T-helper 2 cell treated with Interferon-gamma antibody and Interleukin-4, amounts not matched to agents 100 ng/mL and 5 ng/mL, for 36 hours (primary cell): Measurements from ENCODE around the gene RNF112. TPM values are rescaled to one million over a fixed set of nuclear protein-coding genes. Genes with fewer than 3 reads are reported as not detected.

Experiments used
- intact Hi-C: fragments of 100-400 bp; cut with micrococcal nuclease; formaldehyde crosslinking; loops from one replicate; pipeline ENCODE4 v1.15.1; 2023
- total RNA-seq: library from RNA; stranded (reverse); gene quantifications from 2 replicates; pipeline ENCODE4 v1.2.3, GENCODE V29; 2022

The RNF112 gene, protein sequence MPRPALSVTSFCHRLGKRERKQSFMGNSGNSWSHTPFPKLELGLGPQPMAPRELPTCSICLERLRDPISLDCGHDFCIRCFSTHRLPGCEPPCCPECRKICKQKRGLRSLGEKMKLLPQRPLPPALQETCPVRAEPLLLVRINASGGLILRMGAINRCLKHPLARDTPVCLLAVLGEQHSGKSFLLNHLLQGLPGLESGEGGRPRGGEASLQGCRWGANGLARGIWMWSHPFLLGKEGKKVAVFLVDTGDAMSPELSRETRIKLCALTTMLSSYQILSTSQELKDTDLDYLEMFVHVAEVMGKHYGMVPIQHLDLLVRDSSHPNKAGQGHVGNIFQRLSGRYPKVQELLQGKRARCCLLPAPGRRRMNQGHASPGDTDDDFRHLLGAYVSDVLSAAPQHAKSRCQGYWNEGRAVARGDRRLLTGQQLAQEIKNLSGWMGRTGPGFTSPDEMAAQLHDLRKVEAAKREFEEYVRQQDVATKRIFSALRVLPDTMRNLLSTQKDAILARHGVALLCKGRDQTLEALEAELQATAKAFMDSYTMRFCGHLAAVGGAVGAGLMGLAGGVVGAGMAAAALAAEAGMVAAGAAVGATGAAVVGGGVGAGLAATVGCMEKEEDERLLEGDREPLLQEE
- total RNA-seq, result 0.20 and 0.27 TPM in 2 replicates

- intact Hi-C loops, result no loop called here
These were observed at the start of gene RNF112 for GRCh38 chr17:19410875-19411620. Gene RNF112, plus strand, starts transcription at chr17:19411232. Its CDS starts 177 bp downstream, at chr17:19411409.

- intact Hi-C loops, result loop anchor here (5.0 kb wide), 3 partner anchors 101 to 406 kb away; partner anchors contain the start of gene ALDH3A2
These were observed 49.7 kb upstream of the RNF112 start for GRCh38 chr17:19361326-19361725.

GRCh38 chr17:19361944-19362276, 49.1 kb upstream of the RNF112 start:
- intact Hi-C loops, result loop anchor here (1.0 to 5.0 kb wide), 7 partner anchors 8 to 405 kb away; partner anchors contain the start of genes ALDH3A2 and MAPK7

GRCh38 chr17:19362277-19363113, 48.5 kb upstream of the RNF112 start, which contains the start of gene B9D1:
Gene B9D1, minus strand, starts transcription at chr17:19362723. Its CDS starts 154 bp downstream, at chr17:19362569.
- intact Hi-C loops, result loop anchor here (1.0 to 5.0 kb wide), 7 partner anchors 8 to 405 kb away; partner anchors contain the start of genes ALDH3A2 and MAPK7

DNA sequence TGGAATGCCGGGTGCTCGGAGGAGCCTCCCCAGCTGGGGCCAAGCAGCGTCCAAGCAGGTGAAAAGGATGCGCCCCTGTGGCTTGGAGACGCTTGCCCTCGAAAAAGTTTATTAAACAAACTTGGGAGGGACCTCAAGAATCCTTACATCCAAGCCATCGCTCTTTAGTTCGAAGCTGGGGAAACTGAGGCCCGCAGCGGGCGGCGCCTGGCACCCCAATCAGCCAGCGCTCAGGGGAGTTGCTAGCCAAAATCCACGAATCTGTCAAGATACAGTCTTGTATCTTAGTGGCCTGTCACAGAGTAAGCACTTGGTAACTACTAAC, 48.0 kb upstream of the RNF112 start:
- intact Hi-C loops, result loop anchor here (2.0 to 5.0 kb wide), 4 partner anchors 99 to 404 kb away; partner anchors contain the start of gene ALDH3A2

- intact Hi-C loops, result loop anchor here (2.0 to 5.0 kb wide), 4 partner anchors 99 to 404 kb away; partner anchors contain the start of gene ALDH3A2
These were observed 47.5 kb upstream of the RNF112 start for GRCh38 chr17:19363460-19364035.

DNA sequence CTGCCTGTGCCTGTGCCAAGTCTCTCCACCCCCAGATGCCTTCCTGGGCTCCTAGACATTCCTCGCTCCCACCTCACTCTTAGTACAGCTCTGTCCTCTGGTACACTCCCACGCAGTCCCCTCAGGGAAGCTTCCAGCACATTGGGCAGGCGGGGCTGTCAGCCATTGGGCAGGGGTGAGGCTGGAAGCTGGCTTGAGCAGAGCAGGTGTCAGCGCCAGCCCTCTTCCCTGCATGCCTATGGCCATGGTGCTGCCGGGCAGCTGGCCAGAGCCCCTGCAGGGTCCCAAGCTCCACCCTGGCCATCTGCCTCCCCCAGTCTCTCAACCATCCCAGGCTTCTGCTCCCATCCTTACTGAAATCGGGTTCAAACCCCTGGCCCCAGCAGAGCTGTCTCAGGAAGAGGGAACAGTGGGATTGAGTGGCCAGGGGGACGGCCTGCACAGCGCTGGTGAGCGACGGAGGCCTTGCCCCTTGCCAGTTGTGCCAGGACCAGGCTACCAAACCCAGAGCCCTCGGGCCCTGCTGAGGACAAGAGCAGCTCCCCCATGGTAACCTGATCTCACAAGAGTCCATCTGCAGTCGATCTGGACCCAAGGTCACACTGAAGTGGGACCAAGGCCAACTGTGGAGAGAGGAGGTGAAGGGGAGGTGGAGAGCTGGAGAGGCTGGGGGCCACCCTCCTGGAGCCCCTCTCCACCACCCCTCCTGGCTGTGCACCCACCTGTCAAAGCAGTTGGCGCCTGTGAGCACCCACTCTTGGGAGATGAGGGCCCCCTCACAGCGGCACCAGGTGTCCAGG, 46.1 kb upstream of the RNF112 start:
- intact Hi-C loops, result loop anchor here (5.0 kb wide), 3 partner anchors 97 to 402 kb away; partner anchors contain the start of gene ALDH3A2

DNA sequence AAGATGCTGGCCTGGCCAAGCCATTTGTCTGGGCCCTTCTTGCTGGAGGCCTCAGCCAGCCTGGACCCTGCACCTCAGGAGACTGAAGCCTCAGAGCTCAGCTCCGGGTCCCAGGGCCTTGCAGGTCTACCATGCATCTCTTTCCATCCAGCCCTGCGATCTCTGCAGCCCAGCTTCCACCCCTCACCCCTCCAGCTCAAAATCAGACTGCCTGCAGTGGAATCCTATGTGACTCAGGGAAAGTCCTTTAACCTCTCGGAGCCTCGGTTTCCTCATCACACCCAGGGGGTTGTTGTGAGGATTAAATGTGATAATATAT, 45.6 kb upstream of the RNF112 start:
- intact Hi-C loops, result no loop called here

GRCh38 chr17:19365833-19366636, 45.0 kb upstream of the RNF112 start:
- intact Hi-C loops, result no loop called here

DNA sequence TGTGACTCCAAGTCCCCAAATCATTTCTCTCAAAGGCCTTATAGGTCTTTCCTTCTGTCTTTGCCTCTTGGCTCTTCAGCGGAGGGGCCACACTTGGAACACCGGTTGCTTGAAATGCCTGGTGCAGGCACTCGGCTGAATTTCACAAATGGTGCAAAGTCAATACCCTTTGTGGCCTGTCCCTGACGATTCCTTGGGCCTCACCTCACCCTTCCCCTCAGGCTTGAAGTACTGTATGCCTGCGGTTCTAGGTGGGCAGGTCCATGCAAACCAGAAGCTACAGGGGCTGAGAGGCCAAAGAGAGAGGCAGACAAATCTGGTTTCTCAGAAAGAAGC, 44.4 kb upstream of the RNF112 start:
- intact Hi-C loops, result no loop called here

- intact Hi-C loops, result no loop called here
These were observed 42.8 kb upstream of the RNF112 start for GRCh38 chr17:19368229-19368628.

GRCh38 chr17:19369107-19369778, 41.8 kb upstream of the RNF112 start:
- intact Hi-C loops, result no loop called here

- intact Hi-C loops, result loop anchor here (1.0 to 10.0 kb wide), 4 partner anchors 8 to 1055 kb away; partner anchors contain the start of genes B9D1, MAPK7, SMCR8 and TOP3A
These were observed 41.1 kb upstream of the RNF112 start for GRCh38 chr17:19369846-19370492.

- intact Hi-C loops, result loop anchor here (1.0 to 10.0 kb wide), 4 partner anchors 8 to 1056 kb away; partner anchors contain the start of genes B9D1, MAPK7, SMCR8 and TOP3A
These were observed 40.5 kb upstream of the RNF112 start for GRCh38 chr17:19370493-19370960.

DNA sequence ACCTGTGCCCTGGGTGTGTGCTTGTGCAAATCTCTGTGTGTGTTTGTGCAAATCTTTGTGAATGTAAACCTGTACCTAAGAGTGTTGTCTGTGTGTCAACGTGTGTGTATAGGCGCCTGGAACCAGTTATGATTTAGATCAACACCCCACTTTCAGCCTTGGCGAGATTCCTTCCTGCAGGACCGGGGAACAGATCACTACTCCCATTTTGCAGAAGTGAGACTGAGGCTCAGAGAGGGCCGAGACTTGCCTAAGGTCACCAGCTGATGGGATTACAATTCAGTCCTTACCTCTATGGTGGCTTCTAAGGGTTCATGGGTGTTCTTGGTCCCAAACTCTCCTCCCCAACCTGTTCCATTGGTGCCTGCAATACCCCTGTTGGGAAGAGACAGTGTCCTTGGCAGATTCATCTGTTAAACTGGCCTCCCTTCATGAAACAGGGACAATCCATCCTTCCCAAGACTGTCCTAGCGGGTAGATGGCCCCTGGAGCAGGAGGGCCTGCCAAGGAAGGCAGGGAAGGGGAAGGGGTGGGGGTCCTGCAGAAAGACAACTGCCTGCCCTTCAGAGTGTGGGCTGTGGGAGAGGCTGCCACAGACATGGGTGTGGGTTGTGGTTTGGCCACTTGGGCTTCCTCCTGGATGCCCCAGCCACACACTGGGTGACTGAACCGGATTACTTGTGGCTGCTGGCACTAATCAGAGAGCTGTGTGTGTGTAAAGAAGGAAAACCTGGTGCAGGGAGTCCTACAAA, 39.6 kb upstream of the RNF112 start:
- intact Hi-C loops, result loop anchor here (10.0 kb wide), 2 partner anchors 493 to 1057 kb away; partner anchors contain the start of genes SMCR8, TOP3A and ULK2

GRCh38 chr17:19372011-19372370, 39.0 kb upstream of the RNF112 start:
- intact Hi-C loops, result loop anchor here (10.0 kb wide), 2 partner anchors 493 to 1057 kb away; partner anchors contain the start of genes SMCR8, TOP3A and ULK2
